ENCODE data around the gene TNFSF9.
"Not testable (repeated sequence)": the region's sequence is repeated elsewhere in the genome, so short reads cannot be mapped to it uniquely, and the experiment has no call there.

Gene TNFSF9

DNA sequence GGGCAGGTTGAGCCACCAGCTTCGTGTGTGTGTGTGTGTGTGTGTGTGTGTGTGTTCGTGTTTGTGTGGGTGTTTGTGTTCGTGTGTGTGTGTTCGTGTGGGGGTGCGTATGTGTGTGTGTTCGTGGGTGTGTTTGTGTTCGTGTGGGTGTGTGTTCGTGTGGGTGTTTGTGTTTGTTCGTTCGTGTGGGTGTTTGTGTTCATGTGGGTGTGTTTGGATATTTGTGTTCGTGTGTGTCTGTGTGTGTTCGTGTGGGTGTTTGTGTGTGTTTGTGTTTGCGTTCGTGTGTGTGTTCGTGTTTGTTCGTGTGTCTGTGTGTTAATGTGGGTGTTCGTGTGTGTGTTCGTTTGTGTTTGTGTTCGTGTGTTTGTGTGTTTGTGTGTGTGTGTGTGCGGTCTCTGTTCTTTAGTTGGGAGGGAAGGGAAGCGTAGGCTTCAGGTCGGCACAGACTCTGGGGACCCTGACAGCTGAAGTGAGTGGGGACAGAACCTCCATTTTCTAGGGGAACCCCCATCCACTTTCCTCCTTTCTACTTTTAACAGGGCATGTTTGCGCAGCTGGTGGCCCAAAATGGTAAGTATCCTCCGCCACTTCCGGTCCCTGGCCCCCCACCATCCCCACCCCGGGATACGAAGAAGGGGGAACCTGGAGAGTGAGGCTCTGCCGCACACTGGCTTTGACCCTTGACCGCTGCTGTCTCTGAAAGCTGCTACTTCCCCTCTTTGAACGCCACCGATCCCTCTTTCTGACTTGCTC is 1.6 kb downstream of the TNFSF9 start:
- no peak for DNase-seq (ENCODE audit: low read depth)

- DNase-seq (ENCODE audit: low read depth): no peak
Observed at GRCh38 chr19:6533000-6533328, 2.1 kb downstream of the TNFSF9 start.

- no peak for DNase-seq (ENCODE audit: low read depth)
Observed at GRCh38 chr19:6533746-6534418, 3.1 kb downstream of the TNFSF9 start.

DNA sequence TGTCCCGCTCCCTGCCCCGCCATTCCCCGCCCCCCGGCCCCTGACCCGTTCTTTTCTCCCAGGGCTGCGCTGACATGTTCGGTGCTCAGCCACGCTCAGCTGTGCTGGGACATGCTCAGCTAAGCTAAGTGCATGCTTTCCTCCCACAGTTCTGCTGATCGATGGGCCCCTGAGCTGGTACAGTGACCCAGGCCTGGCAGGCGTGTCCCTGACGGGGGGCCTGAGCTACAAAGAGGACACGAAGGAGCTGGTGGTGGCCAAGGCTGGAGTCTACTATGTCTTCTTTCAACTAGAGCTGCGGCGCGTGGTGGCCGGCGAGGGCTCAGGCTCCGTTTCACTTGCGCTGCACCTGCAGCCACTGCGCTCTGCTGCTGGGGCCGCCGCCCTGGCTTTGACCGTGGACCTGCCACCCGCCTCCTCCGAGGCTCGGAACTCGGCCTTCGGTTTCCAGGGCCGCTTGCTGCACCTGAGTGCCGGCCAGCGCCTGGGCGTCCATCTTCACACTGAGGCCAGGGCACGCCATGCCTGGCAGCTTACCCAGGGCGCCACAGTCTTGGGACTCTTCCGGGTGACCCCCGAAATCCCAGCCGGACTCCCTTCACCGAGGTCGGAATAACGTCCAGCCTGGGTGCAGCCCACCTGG is 3.7 kb downstream of the TNFSF9 start:
- no peak for DNase-seq (ENCODE audit: low read depth)

- no peak for DNase-seq (ENCODE audit: low read depth)
Observed at GRCh38 chr19:6535558-6536137, 4.8 kb downstream of the TNFSF9 start.

DNA sequence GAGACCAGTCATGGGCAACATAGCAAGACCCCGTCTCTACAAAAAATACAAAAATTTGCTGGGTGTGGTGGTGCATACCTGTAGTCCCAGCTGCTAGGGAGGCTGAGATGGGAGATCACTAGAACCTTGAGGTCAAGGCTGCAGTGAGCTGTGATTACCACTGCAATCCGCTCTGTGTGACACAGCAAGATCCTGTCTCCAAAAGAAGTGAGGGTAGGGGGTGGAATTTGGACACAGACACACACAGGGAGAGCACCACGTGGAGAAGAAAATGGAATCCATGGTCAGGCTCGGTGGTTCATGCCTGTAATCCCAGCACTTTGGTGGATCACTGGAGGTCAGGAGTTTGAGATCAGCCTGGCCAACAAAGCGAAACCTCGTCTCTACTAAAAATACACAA is 8.7 kb downstream of the TNFSF9 start:
- no peak for DNase-seq (ENCODE audit: low read depth)

DNA sequence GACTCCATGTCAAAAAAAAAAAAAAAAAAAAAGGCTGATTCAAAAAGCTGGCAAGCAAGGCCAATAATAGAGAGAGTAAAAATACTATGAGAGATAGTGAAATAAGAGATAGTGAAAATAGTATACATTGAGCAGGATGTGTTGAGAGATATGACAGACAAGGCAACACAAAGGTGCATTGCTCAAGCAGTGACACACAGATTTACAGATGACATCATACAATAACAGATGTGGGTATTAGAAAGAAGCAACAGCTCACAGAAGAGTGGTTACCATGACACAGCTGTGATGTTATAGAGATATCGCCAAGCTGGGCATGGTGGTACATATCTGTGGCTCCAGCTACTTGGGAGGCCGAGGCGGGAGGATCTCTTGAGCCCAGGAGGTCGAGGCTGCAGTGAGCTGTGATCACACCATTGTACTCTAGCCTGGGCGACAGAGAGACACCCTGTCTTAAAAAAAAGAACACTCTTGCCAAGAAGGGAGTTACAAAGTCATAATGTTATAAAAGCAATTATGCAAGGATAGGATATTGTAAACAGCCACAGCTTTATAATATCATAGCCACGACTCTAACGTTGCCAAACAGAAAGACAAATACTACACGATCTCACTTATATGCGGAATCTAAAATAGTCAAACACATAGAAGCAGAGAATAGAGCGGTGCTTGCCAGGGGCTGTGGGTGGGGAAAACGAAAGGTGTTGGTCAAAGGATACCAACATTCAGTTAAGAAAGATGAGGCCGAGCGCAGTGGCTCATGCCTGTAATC is 10.3 kb downstream of the TNFSF9 start:
- no peak for DNase-seq (ENCODE audit: low read depth)

GRCh38 chr19:6543866-6544347 is 13.1 kb downstream of the TNFSF9 start:
- DNase-seq (ENCODE audit: low read depth): no peak

DNA sequence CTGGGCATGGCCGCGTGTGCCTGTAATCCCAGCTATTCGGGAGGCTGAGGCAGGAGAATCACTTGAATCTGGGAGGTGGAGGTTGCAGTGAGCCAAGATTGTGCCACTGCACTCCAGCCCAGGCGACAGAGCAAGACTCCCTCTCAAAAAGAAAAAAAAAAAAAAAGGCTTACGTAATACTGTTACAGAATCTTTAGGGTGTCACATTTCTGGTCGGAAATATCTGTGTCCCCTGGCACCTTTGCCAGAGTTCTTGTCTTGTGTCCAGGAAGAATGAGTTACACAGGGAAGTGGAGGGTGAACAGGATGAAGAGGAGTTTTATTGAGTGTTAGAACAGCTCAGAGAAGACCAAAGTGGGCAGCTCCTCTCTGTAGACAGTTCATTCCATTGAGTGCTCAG is 19.9 kb downstream of the TNFSF9 start:
- not testable (repeated sequence) for DNase-seq (ENCODE audit: low read depth)

DNA sequence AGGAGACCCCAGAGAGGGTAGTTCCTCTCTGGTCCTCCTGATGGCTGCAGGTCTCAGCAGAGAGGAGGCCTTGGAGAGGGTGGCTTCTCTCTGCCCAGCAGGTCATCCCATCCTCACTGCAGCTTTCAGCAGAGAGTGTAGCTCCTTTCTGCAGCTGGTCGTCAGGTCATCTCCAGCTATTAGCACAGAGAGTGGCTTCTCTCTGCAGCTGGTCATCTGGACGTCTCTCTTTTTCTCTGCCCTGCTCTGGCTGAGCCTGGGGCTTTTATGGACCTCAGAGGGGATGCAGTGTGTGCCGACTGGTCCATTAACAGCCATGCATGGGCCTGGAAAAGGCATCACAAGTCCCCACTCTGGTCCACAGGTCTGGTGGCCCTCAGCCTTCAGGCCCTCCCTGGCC is 20.3 kb downstream of the TNFSF9 start:
- no peak for DNase-seq (ENCODE audit: low read depth)

DNA sequence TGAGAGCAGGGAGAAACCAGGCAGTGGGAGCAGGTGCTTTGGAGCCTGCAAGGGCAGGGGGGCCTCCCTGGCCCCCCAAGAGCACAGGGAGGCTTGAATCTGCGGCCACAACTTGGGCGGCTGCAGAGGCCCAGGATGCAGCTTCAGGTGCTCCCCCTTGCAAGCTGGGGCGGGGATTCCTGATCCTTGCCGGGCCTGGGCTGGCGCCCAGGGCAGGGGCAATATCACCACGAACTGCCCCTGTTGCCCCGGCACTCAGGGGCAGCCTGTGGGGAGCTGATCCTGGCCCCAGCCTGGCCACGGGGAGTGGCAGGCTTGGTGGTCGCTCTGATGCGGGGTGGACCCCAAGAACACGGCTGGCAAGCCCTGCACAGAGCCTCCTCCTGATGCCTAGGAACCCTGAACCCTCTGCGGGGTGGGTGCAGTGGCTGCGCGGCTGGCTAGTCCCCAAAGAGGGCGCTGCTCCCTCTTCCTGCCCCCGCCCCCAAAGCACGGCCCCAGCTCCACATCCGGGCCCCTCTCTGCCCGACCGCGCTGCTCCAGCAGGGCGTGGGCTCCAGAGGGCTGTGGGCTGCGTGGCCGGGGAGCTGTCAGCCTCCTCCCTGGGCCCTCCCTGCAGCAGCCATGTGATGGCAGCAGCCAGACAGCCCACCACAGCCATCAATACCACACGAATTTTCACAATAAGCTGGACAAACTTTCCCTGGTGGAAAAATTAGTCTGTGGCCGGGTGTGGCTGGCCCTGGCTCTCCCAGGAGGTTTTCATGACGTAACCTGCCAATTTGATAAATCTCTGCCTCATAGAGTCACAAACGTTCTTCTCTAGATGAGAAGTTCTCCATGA is 21.0 kb downstream of the TNFSF9 start:
- DNase-seq (ENCODE audit: low read depth): no peak

DNA sequence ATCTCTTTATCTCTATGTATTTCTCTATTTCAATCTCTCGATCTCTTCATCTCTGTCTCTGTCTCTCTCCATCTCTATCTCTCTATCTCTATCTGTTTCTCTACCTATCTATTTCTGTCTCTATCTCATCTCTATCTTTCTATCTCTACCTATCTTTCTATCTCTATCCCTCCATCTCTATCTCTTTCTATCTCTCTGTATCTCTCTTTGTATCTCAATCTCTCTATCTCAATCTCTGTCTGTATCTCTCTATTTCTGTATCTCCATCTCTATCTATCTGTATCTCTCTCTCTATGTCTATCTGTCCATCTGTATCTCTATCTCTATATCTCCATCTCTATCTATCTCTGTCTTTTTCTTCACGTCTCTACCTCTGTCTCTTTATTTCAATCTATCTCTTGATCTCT is 25.2 kb downstream of the TNFSF9 start:
- DNase-seq (ENCODE audit: low read depth): no peak

DNA sequence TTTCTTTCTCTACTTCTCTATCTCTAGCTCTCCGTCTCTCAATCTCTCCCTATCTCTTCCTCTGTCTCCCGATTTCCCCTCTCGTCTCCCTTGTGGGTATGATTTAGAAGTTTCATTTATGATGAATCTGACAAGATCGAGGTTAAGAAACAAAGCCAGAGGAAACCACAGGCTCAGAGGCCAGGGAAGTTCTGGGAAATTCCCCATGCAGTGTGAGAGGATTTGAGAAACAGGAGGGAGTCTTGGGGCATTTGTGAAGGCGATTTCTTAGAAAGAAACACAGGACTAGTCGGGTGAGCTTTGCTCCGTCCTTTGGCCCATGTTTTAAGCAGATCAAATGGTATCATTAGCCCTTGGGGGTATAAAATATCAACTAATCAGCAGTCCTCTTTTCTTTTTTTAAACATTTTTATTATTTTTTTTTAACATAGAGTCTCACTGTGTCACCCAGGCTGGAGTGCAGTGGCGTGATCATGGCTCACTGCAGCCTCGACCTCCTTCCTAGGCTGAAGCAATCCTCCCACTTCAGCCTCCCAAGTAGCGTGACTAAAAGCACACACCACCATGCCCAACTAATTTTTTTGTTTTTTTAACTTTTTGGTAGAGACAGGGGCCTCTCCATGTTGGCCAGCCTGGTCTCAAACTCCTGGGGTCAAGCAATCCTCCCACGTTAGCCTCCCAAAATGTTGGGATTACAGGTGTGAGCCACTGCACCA is 25.8 kb downstream of the TNFSF9 start:
- no peak for DNase-seq (ENCODE audit: low read depth)

DNA sequence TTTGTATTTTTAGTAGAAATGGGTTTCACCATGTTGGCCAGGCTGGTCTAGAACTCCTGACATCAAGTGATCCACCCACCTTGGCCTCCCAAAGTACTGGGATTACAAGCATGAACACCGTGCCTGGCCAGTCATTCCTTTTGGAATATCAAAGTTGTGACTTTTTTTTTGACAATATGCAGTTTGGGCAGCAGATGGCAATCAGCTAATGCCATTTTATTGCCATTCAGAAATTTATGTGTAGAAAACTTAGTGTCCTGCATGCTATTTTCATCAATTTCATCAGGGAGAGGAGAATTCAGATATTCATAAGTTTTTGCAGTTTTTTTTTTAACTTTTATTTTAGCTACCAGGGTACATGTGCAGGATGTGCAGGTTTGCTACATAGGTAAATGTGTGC is 31.6 kb downstream of the TNFSF9 start:
- not testable (repeated sequence) for DNase-seq (ENCODE audit: low read depth)

DNA sequence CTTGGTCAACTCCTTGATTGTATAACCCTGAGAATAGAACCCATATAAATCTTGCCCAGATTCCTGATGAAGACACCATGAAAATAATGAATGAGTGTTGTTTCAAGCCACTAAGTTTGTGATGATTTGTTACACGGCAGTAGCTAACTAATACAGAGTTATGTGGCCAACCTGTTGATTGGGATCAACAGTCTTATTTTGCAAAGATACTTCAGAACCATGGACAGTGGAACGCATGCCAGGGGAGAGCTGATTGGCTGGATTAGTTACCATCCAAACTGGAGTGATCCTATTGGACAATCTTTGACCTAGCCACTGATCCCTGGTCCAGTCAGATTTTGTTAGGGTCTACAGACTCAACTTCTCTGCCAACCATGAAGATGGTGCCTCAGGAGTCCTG is 33.6 kb downstream of the TNFSF9 start:
- no peak for DNase-seq (ENCODE audit: low read depth)

DNA sequence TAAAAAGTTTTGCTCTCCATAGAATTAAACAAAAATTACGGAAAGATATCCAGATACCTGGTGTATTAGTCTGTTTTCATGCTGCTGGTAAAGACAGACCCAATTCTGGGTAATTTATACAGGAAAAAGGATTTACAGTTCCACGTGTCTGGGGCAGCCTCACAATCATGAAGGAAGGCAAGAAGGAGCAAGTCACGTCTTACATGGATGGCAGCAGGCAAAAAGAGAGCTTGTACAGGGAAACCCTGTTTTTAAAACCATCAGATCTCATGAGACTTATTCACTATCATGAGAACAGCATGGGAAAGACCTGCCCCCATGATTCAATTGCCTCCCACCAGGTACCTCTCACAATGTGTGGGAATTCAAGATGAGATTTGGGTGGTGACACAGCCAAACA is 35.9 kb downstream of the TNFSF9 start:
- not testable (repeated sequence) for DNase-seq (ENCODE audit: low read depth)

DNA sequence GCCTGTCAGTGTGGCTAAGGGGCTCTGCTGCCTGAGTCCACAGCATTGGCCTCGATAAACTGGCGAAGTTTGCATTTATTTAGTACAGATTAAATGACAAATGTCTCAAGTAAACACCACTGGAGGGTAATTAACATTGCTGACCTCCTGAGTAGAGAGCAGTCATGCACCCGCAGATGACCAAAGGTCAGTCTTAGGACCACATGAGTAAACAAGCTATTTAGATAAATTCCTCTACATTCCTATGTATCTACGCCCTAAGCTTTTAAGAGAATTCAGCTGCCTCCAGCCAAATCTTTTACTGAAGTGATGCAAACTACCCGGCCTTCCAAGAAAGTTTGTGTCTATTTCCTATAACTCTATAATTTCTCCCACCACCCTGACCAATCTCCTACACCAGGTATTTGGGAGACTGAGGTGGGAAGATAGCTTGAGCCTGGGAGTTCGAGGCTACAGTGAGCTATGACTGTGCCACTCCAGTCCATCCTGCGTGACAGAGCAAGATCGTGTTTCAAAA is 37.2 kb downstream of the TNFSF9 start:
- no peak for DNase-seq (ENCODE audit: low read depth)

DNA sequence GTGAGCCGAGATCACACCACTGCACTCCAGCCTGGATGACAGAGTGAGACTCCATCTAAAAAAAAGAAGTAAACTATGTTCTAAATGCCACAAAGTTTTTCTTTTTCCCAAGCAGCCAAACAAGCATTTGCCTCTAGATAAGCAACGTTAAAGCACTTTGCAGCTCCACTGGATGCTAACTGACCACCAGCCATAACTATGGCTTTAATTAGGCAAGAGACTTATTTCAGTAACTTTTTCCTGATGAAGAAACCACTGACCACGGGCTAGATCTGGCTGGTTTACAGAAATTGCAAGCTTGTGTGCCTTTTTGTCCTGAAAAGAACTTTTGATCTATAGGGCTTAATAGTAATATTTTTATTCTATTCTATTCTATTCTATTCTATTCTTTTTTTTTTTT is 38.0 kb downstream of the TNFSF9 start:
- no peak for DNase-seq (ENCODE audit: low read depth)

DNA sequence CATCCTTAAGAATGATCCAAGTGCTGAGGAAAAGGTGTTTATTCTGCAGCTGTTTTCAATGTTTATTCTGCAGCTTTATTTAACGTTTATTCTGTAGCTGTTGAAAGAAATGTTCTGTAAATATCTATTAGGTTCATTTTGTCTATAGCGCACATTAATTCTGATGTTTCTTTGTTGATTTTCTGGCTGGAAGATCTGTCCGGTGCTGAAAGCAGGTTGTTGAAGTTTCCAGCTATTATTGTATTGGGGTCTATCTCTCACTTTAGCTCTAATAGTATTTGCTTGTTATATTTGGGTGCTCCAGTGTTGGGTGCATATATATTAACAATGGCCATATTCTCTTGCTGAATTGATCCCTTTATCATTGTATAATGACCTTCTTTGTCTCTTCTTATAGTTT is 39.9 kb downstream of the TNFSF9 start:
- no peak for DNase-seq (ENCODE audit: low read depth)

DNA sequence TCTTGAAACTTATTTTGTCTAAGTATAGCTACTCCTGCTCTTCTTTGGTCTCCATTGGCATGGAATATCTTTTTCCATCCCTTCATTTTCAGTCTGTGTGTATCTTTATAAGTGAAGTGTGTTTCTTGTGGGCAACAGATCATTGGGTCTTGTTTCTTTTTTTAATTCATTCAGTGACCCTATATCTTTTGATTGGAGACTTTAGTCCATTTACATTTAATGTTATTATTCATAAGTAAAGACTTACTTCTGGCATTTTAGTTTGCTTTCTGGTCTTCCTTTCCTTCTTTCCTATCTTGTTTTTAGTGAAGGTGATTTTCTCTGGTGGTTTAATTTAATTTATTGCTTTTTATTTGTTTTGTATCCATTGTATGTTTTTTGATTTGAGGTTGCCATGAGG is 40.3 kb downstream of the TNFSF9 start:
- no peak for DNase-seq (ENCODE audit: low read depth)
